Sciatic nerve (tissue), 2 donors: ENCODE data around the gene PNKD. TPM values are rescaled to one million over a fixed set of nuclear protein-coding genes. Genes with fewer than 3 reads are reported as not detected.

Source experiments
- ATAC-seq: fragments of 200-7000 bp; cut with Tn5 transposase; one replicate; pipeline ENCODE4 v1.9.1; 2020; ENCODE audit warnings: mild to moderate bottlenecking, moderate library complexity
- DNase-seq: peaks from one replicate; pipeline ENCODE4 v3.0.0-alpha.2; 2020; ENCODE audit warnings: low spot score
- intact Hi-C: fragments of 100-400 bp; cut with DNase I; formaldehyde crosslinking; loops from one replicate; pipeline ENCODE4 v1.14.2; 2022
- total RNA-seq: library from RNA; stranded (reverse); fragmentation: NEBNext Ultra II Directional; extraction: Animal tissue kit (Norgen Biotek cat#: 25700); gene quantifications from one replicate; pipeline ENCODE4 v1.2.1, GENCODE V29; 2021
- donor health status: DM: no; HTN: no; CAD: no.
- donor health status: DM: no; HTN: no; CAD: no.

PNKD gene
- 56.3 TPM for total RNA-seq

GRCh38 chr2:218269900-218270720 lies at the start of gene PNKD, which contains the start of gene AAMP:
Gene PNKD, plus strand, starts transcription at chr2:218270519. Its CDS starts 17 bp downstream, at chr2:218270536.
Gene AAMP, minus strand, starts transcription at chr2:218270137. Its CDS starts 51 bp downstream, at chr2:218270086.
- intact Hi-C loops, result loop anchor here (10.0 kb wide), 1 partner anchor 85 kb away; no protein-coding TSS in a partner anchor
- ATAC-seq, result peak; percentile 95
- DNase-seq, result peak; percentile 100

GRCh38 chr2:218221000-218221399 lies 49.3 kb upstream of the PNKD start:
- intact Hi-C loops, result no loop called here
- ATAC-seq (no peak), DNase-seq (no peak)

DNA sequence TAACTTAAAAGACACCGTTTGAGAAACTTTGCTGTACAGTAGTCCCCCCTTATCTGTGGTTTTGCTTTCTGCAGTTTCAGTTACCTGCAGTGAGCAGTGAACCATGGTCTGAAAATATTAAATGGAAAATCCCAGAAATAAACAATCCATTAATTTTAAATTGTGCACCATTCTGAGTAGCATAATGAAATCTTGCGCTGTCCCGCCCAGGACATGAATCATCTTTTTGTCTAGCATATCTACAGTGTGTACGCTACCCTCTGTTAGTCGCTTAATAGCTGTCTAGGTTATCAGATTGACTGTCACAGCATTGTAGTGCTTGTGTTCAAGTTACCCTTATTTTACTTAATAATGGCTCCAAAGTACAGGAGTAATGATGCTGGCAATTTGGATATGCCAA lies 47.3 kb upstream of the PNKD start:
- intact Hi-C loops, result no loop called here
- DNase-seq (no peak), ATAC-seq (no peak)

- ATAC-seq, result no peak
- DNase-seq, result no peak
- intact Hi-C loops, result no loop called here
Measured at GRCh38 chr2:218224186-218224585, 46.1 kb upstream of the PNKD start.

DNA sequence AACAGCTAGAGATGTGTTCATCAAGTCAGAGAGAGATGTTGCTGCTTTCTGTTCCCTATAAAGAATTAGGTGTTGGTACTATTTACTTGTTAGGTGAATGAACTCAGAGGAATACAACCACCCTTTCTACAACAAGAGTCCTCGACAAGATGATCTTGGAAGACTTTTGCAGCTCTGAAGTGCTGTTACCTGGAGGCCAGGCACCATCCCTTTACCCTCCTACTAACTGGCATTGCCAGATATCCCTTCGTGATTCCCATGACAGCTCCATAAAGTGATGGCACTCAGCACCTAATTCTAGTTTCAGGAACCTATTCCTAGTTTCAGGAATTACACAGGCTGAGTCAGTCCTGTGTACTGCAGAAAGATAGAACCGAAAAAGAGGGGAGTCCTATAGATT lies 43.4 kb upstream of the PNKD start:
- DNase-seq (no peak), ATAC-seq (no peak)
- intact Hi-C loops, result no loop called here

DNA sequence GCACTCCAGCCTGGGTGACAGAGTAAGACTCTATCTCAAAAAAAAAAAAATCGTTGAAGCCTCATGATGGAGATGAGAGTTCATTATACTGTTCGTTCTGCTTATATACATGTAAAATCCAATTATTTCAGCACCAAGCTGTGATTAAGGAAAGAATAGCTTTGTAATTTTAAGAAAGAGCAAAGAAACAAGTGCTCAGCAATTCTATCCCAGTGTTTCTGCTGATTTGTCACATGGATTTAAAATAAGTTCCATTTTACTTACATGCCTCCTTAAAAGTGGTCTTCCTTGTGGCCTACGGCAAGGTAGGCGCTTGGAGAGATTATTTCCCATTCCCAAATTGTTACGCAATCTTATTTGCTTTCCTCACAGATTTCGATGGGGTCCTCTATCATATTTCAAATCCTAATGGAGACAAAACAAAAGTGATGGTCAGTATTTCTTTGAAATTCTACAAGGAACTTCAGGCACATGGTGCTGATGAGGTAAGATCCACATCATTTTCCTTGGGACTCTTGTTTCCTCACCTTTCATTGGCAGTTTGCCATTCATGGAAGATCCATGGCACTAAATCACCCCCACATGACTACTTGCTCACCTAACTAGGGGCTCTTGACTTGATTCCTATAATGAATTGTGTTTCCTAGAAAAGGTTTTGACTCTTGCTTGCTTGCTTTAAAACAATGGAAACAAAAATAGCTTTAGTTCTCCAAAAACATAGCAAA lies 41.8 kb upstream of the PNKD start:
- ATAC-seq, result no peak
- no peak for DNase-seq
- intact Hi-C loops, result no loop called here

GRCh38 chr2:218229239-218229638 lies 41.1 kb upstream of the PNKD start:
- peak; percentile 67 for ATAC-seq
- intact Hi-C loops, result no loop called here
- no peak for DNase-seq

GRCh38 chr2:218229851-218230250 lies 40.5 kb upstream of the PNKD start:
- ATAC-seq (no peak), DNase-seq (no peak)
- intact Hi-C loops, result no loop called here

DNA sequence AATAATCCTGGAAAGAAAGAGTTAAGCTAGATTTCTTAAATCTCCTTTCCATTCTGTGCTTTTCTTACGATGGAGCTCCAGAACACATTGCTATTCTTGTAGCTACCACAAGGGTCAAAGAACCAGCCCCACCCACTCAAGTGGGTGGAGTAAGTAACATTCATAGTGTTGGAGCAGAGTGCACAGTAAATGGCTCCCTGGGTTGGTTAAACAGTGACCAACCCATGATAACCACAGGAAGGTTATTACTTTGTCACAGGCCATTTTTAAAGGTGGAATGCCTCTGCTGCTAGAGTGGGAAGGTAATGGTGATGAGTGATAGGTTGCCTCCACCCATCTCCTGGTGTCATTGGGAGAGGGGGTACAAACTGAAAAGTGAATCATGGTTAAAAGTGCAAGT lies 39.4 kb upstream of the PNKD start:
- DNase-seq (no peak), ATAC-seq (no peak)
- intact Hi-C loops, result no loop called here

- ATAC-seq (peak; percentile 56), DNase-seq (no peak)
- intact Hi-C loops, result no loop called here
Measured at GRCh38 chr2:218233543-218233942, 36.8 kb upstream of the PNKD start.

DNA sequence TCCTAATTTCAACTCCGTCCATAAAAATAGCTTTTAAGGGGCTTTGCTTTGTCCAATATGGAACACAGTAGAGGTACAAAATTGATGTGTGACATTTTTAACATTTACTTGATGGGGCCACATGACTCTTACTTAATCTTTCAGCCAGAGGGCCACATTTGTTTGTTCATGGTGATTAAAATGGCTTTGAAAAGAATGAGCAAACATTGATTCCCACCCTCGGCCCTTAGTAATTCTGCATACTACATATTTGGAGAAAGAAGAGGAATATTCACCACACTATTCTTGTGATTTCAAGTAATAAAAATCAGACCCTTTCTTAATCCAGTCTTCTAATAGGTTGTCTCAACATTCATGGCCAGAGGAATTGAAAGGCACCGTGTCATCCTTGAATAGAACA lies 35.8 kb upstream of the PNKD start:
- no peak for ATAC-seq
- intact Hi-C loops, result no loop called here

GRCh38 chr2:218235017-218235416 lies 35.3 kb upstream of the PNKD start:
- ATAC-seq, result no peak
- intact Hi-C loops, result no loop called here
- DNase-seq, result no peak

More for the DNA sequence above, 35.8 kb upstream of the PNKD start:
- no peak for DNase-seq

GRCh38 chr2:218236829-218237228 lies 33.5 kb upstream of the PNKD start:
- no peak for DNase-seq
- intact Hi-C loops, result no loop called here
- ATAC-seq, result no peak

- intact Hi-C loops, result no loop called here
- DNase-seq, result no peak
- no peak for ATAC-seq
Measured at GRCh38 chr2:218238887-218239286, 31.4 kb upstream of the PNKD start.

GRCh38 chr2:218244204-218244603 lies 26.1 kb upstream of the PNKD start:
- intact Hi-C loops, result no loop called here
- DNase-seq (no peak), ATAC-seq (no peak)

GRCh38 chr2:218244665-218245064 lies 25.7 kb upstream of the PNKD start:
- intact Hi-C loops, result no loop called here
- no peak for ATAC-seq

GRCh38 chr2:218245214-218245613 lies 25.1 kb upstream of the PNKD start:
- DNase-seq (no peak), ATAC-seq (no peak)
- intact Hi-C loops, result no loop called here

More at GRCh38 chr2:218244665-218245064, 25.7 kb upstream of the PNKD start:
- DNase-seq, result no peak

DNA sequence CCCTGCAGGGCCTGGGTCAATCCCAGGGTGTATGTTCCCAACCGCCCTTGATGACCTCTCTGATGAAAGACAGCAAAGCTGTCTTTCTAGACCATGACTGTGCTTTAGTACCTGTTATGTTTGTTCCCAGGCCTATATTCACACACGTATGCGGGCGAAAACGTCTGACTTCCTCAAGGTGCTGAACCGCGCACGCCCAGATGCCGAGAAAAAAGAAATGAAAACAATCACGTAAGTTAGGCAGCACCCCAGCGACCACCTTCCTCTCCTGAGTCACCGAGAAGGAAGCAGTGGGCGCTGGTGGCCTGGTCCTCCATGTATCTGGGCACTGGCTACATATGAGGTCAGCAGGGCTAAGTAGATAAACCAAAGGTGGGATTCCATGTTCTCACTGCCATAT lies 20.6 kb upstream of the PNKD start:
- DNase-seq, result no peak
- intact Hi-C loops, result no loop called here
- ATAC-seq, result no peak

- intact Hi-C loops, result no loop called here
- DNase-seq (no peak), ATAC-seq (no peak)
Measured at GRCh38 chr2:218252509-218253231, 17.6 kb upstream of the PNKD start.

DNA sequence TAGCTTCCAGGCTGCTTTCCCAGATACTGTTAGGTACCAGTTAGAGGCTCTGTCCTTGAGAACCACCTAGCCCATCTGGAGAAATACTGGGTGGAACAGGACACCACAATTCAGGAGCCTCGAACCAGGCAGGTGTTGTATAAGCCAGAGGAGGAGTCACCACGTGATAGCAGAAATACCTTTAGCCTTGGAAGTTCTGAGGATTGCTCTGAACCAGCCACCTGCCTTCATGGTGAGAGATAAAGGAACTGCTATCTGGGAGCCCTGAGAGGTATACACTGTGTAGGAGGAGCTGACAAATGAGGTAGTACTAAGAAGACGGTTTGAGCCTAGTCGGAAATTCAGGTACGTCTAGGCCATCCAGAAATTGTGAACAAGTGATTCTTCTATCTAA lies 17.1 kb upstream of the PNKD start:
- DNase-seq (no peak), ATAC-seq (no peak)
- intact Hi-C loops, result no loop called here
